HepG2 (cell line): ENCODE results near the gene KRI1. TPM values are rescaled to one million over a fixed set of nuclear protein-coding genes. Genes with fewer than 3 reads are reported as not detected.

Experiments used
- ATAC-seq: fragments of 200-7000 bp; cut with Tn5 transposase; 3 replicates; pipeline ENCODE4 v1.9.1; 2020; ENCODE audit warnings: mild to moderate bottlenecking, moderate library complexity
- BruUV-seq: library from RNA; stranded (reverse); fragments of 400-500 nt; replicated peaks from 2 replicates; lab custom pipeline; 2021; lab: Mats Ljungman, UMichigan
- CTCF ChIA-PET: fragments of 300-600 bp; formaldehyde crosslinking; extraction: SDS; loops from one replicate; lab custom pipeline; 2021; ENCODE audit warnings: low total read pairs, inconsistent platforms, low intra/inter-chr PET ratio; lab: Yijun Ruan, JAX
- POLR2A ChIA-PET: fragments of 350-600 bp; sonication (Branson Sonifier 250); formaldehyde crosslinking; loops from one replicate; lab custom pipeline; 2020; ENCODE audit warnings: antibody characterized with exemption, inconsistent platforms; lab: Yijun Ruan, JAX
- DNase-seq: peaks from one replicate; pipeline ENCODE4 v3.0.0-alpha.2; 2015; ENCODE audit warnings: low spot score
- FAIRE-seq: peaks from 3 replicates; lab custom pipeline; 2011; peaks lifted over from hg19 to GRCh38; lab: Jason Lieb, UNC
- H2AFZ ChIP-seq: one replicate; pipeline ENCODE4 v1.6.1; 2011; ENCODE audit warnings: low read length, inconsistent platforms
- H3K27ac ChIP-seq: fragments of 300-600 bp; 3 replicates; pipeline ENCODE4 v1.8.0; 2011; ENCODE audit warnings: mixed run types, mild to moderate bottlenecking, mixed read lengths, low read length, inconsistent platforms; ENCODE audit not compliant: insufficient read depth; ENCODE audit errors: extremely low read length
- H3K27me3 ChIP-seq, 2 experiments: fragments of 200-600 bp in 1 of 2; 2 replicates in 1 of 2; 3 replicates in 1 of 2; pipeline versions ENCODE4 v1.6.0 to v1.8.0; 2011; ENCODE audit warnings: low read length in 2 of 2, mild to moderate bottlenecking in 2 of 2, moderate library complexity in 2 of 2, inconsistent platforms in 1 of 2; ENCODE audit not compliant: insufficient read depth in 2 of 2, control insufficient read depth in 1 of 2
- H3K36me3 ChIP-seq, 2 experiments: fragments of 200-600 bp in 1 of 2; replicated peaks in 1 of 2; 2 replicates in 1 of 2; 3 replicates in 1 of 2; pipeline versions ENCODE4 v1.5.1 to v1.8.0; 2011; ENCODE audit warnings: low read length in 2 of 2, inconsistent platforms in 1 of 2; ENCODE audit not compliant: insufficient read depth in 2 of 2, control insufficient read depth in 1 of 2
- H3K4me1 ChIP-seq: 2 replicates; pipeline ENCODE4 v1.5.1; 2012; ENCODE audit warnings: low read length, inconsistent platforms; ENCODE audit not compliant: insufficient read depth
- H3K4me2 ChIP-seq: 2 replicates; pipeline ENCODE4 v1.6.0; 2011; ENCODE audit warnings: low read depth, low read length, inconsistent platforms
- H3K4me3 ChIP-seq, 3 experiments: fragments of 200-600 bp in 1 of 3; sonication (generic), shearing (Covaris generic) in 1 of 3; replicated peaks in 1 of 3; 2 replicates each; pipeline ENCODE4 v1.5.1; 2011 to 2016; ENCODE audit warnings: low read length in 3 of 3, inconsistent platforms in 2 of 3, low read depth in 2 of 3, mild to moderate bottlenecking in 2 of 3, control low read depth in 1 of 3, mixed read lengths in 1 of 3; ENCODE audit not compliant: insufficient read depth in 1 of 3
- H3K79me2 ChIP-seq: one replicate; pipeline ENCODE4 v1.6.1; 2011; ENCODE audit warnings: low read length, inconsistent platforms; ENCODE audit not compliant: insufficient read depth
- H3K9ac ChIP-seq: 2 replicates; pipeline ENCODE4 v1.6.0; 2011; ENCODE audit warnings: mild to moderate bottlenecking, low read depth, low read length, inconsistent platforms; ENCODE audit not compliant: insufficient read depth
- H3K9me3 ChIP-seq: 2 replicates; pipeline ENCODE4 v1.5.1; 2012; ENCODE audit warnings: mild to moderate bottlenecking, low read length
- H4K20me1 ChIP-seq: 2 replicates; pipeline ENCODE4 v1.6.0; 2011; ENCODE audit warnings: inconsistent platforms, mild to moderate bottlenecking, low read length, moderate library complexity; ENCODE audit not compliant: insufficient read depth
- AGO2 ChIP-seq: fragments of 200-400 bp; formaldehyde crosslinking; optimal IDR thresholded peaks from 2 replicates; pipeline ENCODE3; 2017; ENCODE audit warnings: mild to moderate bottlenecking, low read depth, low read length, moderate library complexity
- NR2F1 ChIP-seq, 2 experiments: fragments of 450-650 bp in 1 of 2; formaldehyde crosslinking in 1 of 2; IDR thresholded peaks; 2 replicates each; pipeline versions ENCODE4 v1.5.0 to v1.6.1; 2016 to 2020; ENCODE audit warnings: mild to moderate bottlenecking in 1 of 2, missing compliant biosample characterization in 1 of 2, missing genetic modification reagents in 1 of 2, moderate library complexity in 1 of 2
- SP4 ChIP-seq: sonication (generic); formaldehyde crosslinking; IDR thresholded peaks from 2 replicates; pipeline ENCODE4 v1.8.1; 2023; ENCODE audit warnings: mild to moderate bottlenecking, missing genetic modification reagents
- TOPORS ChIP-seq: sonication (generic); formaldehyde crosslinking; IDR thresholded peaks from 2 replicates; pipeline ENCODE4 v1.8.0; 2023; ENCODE audit warnings: mild to moderate bottlenecking, missing genetic modification reagents
- ZBTB7A ChIP-seq: sonication (generic); formaldehyde crosslinking; IDR thresholded peaks from 2 replicates; pipeline ENCODE4 v1.8.0; 2022; ENCODE audit warnings: mild to moderate bottlenecking, missing genetic modification reagents
- ZNF205 ChIP-seq: IDR thresholded peaks from 2 replicates; pipeline ENCODE4 v1.6.1; 2018; ENCODE audit warnings: missing biosample characterization, missing genetic modification reagents
- ZNF276 ChIP-seq: sonication (generic); formaldehyde crosslinking; IDR thresholded peaks from 2 replicates; pipeline ENCODE4 v1.4.0; 2020; ENCODE audit warnings: mild to moderate bottlenecking, low read depth, missing genetic modification reagents
- ZNF747 ChIP-seq: sonication (generic); formaldehyde crosslinking; IDR thresholded peaks from 2 replicates; pipeline ENCODE4 v1.8.1; 2023; ENCODE audit warnings: missing genetic modification reagents, mild to moderate bottlenecking, borderline replicate concordance
- WGBS: methylation state at CpG from one replicate; pipeline ENCODE4 v1.1.6; 2017; ENCODE audit warnings: low lambda C conversion rate; 5-methylcytosine and 5-hydroxymethylcytosine counted together
- in situ Hi-C: cut with HindIII; loops from 2 replicates; pipeline ENCODE4 v1.10.0; 2017; ENCODE audit warnings: low pct_unique_long_range_greater_than_20kb; ENCODE audit not compliant: extremely low pct_ligation_motif_present
- intact Hi-C: fragments of 100-400 bp; cut with micrococcal nuclease; formaldehyde crosslinking; loops from one replicate; pipeline ENCODE4 v1.10.0; 2022; ENCODE audit not compliant: unreplicated experiment
- polyA plus RNA-seq, 8 experiments: library from polyadenylated mRNA; depleted of rRNA in 3 of 8; stranded (reverse) in 7 of 8; unstranded in 1 of 8; fragments of >200 nt; fragmentation: Illumina TruSeq in 4 of 8; extraction: Trizol in 4 of 8; gene quantifications; 2 replicates each; pipeline versions ENCODE4 v1.2.1 to v1.2.3, GENCODE V29; 2011 to 2016; ENCODE audit warnings: low read depth in 4 of 8, missing spikeins in 1 of 8, mixed read lengths in 1 of 8; ENCODE audit not compliant: insufficient read depth in 1 of 8
- total RNA-seq, 5 experiments: library from RNA; depleted of rRNA; stranded (reverse); fragments of >200 nt; fragmentation: Illumina TruSeq; extraction: Trizol; gene quantifications; 2 replicates each; pipeline ENCODE4 v1.2.3, GENCODE V29; 2016; ENCODE audit warnings: low read depth in 1 of 5

The KRI1 gene
- total and polyA plus RNA-seq, 2 of the 13 experiments (the other 11 are each of a cell fraction or from before 2014, with no cell fraction given), result 9.1 to 11.7 TPM

DNA sequence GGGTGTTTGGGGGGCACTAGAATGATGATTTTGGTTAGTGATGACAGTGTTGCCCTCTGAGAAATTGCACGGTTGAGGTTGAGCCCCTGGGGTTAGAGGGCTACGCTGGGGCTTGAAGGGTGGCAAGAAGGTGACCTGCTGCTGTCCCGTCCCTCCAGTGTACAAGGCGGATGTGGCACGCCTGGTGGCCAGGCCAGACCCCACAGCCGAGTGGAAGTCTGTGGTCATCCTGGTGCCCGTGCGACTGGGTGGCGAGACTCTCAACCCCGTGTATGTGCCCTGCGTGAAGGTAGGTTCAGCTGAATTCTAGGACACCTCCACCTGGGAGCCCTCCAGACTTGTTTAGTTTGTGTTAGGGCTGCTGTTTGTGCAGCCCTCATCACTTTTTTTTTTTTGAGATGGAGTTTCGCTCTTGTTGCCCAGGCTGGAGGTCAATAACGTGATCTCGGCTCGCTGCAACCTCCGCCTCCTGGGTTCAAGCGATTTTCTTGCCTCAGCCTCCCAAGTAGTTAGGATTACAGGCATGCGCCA lies 17.0 kb downstream of the KRI1 start:
- no peaks in the 10 kb centered on the region for H3K79me2 ChIP-seq
- no peak for FAIRE-seq
- 98% methylated on average over 10 of the region's 18 CpGs for WGBS
- no TSS peak for BruUV-seq
- no peak overlapping the region for H3K9ac ChIP-seq
- H3K4me3 ChIP-seq, result no peak overlapping the region
- H3K4me2 ChIP-seq, result no peak overlapping the region
- peaks cover 11 to 50% of the 10 kb centered on the region in 2 experiments; a peak in 4 of 5 replicates for H3K36me3 ChIP-seq
- in situ Hi-C loops, result no loop called here
- TF ChIP-seq ZNF747 (CRISPR knock-in tag) (no peak), SP4 (no peak), ZNF276 (no peak), NR2F1 (CRISPR knock-in tag; IDR thresholded peaks at IDR 0.05) (no peak), TOPORS (CRISPR knock-in tag) (no peak)
- TF ChIP-seq, all 625 proteins: peak for 0
- H3K27ac ChIP-seq, result no peak overlapping the region
- no peaks in the 10 kb centered on the region for H3K27me3 ChIP-seq
- H4K20me1 ChIP-seq, result no peaks in the 10 kb centered on the region
- intact Hi-C loops, result no loop called here
- H3K9me3 ChIP-seq, result no peaks in the 10 kb centered on the region
- H2AFZ ChIP-seq, result no peak overlapping the region
- ChIA-PET CTCF (no interaction called here), POLR2A (no interaction called here)
- ATAC-seq (no peak), DNase-seq (no peak)
- H3K4me1 ChIP-seq, result peaks cover 17% of the 10 kb centered on the region

DNA sequence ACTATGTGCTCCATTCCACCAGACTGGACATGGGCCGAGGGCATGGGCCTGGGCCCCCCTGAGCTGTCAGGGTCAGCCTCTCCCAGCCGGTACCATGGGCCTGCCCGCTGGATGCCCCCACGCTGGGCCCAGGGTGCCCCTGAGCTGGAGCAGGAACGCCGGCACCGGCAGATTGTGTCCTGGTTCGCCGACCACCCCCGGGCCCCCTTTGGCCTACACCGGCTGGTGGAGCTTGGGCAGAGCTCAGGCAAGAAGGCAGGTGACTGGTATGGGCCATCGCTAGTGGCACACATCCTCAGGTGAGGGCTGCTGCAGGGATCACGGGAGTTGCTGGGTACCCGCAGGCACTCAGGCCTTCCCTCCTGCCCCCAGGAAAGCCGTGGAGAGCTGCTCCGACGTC lies 19.0 kb downstream of the KRI1 start:
- FAIRE-seq (no peak), DNase-seq (no peak), ATAC-seq (no peak)
- Histone ChIP-seq H3K4me3 (no peak overlapping the region), H3K36me3 (peaks cover 3 to 30% of the 10 kb centered on the region in 2 experiments; a peak in 3 of 5 replicates), H3K9me3 (no peaks in the 10 kb centered on the region), H2AFZ (no peak overlapping the region), H3K4me2 (no peak overlapping the region), H3K27me3 (no peaks in the 10 kb centered on the region), H3K79me2 (no peaks in the 10 kb centered on the region), H4K20me1 (no peaks in the 10 kb centered on the region), H3K4me1 (peaks cover 17% of the 10 kb centered on the region), H3K9ac (no peak overlapping the region), H3K27ac (no peak overlapping the region)
- ChIA-PET POLR2A (no interaction called here), CTCF (no interaction called here)
- 93% methylated on average over 17 of the region's 17 CpGs for WGBS
- in situ Hi-C loops (no loop called here), intact Hi-C loops (no loop called here)
- BruUV-seq, result TSS peak; percentile 42
- TF ChIP-seq ZBTB7A (CRISPR knock-in tag), result no peak
- no peak for TF ChIP-seq ZNF205 (CRISPR knock-in tag)
- peak; percentile 43 for TF ChIP-seq AGO2
